ENCODE results near the gene ARID1B.
A peak's percentile ranks its signal among the peaks of the same experiment; 100 is the strongest.

Gene ARID1B

GRCh38 chr6:156774863-156775405, 2.2 kb upstream of the ARID1B start:
- no peak for DNase-seq

- DNase-seq = no peak
Observed at GRCh38 chr6:156775717-156776116, 1.5 kb upstream of the ARID1B start.

- no peak for DNase-seq
Observed at GRCh38 chr6:156776470-156776839, 723 bp upstream of the ARID1B start.

- peak; percentile 67 for DNase-seq
Observed at GRCh38 chr6:156777577-156778453, 637 bp downstream of the ARID1B start.

GRCh38 chr6:156778454-156779205, 1.5 kb downstream of the ARID1B start:
- peak; percentile 52 for DNase-seq

- DNase-seq = peak; percentile 45
Observed at GRCh38 chr6:156779206-156780094, 2.3 kb downstream of the ARID1B start.

- DNase-seq = peak; percentile 90
Observed at GRCh38 chr6:156780102-156780641, 3.0 kb downstream of the ARID1B start.

- DNase-seq = no peak
Observed at GRCh38 chr6:156780962-156781853, 4.0 kb downstream of the ARID1B start.

GRCh38 chr6:156781861-156782631, 4.9 kb downstream of the ARID1B start:
- no peak for DNase-seq

- no peak for DNase-seq
Observed at GRCh38 chr6:156782691-156783320, 5.6 kb downstream of the ARID1B start.

GRCh38 chr6:156783958-156784357, 6.8 kb downstream of the ARID1B start:
- no peak for DNase-seq

- no peak for DNase-seq
Observed at GRCh38 chr6:156786652-156787051, 9.5 kb downstream of the ARID1B start.

- DNase-seq = no peak
Observed at GRCh38 chr6:156787569-156788492, 10.7 kb downstream of the ARID1B start.

- DNase-seq = no peak
Observed at GRCh38 chr6:156789081-156789943, 12.1 kb downstream of the ARID1B start.

- no peak for DNase-seq
Observed at GRCh38 chr6:156790711-156791319, 13.6 kb downstream of the ARID1B start.

GRCh38 chr6:156791320-156791850, 14.2 kb downstream of the ARID1B start:
- DNase-seq = peak; percentile 92

- no peak for DNase-seq
Observed at GRCh38 chr6:156793200-156793599, 16.0 kb downstream of the ARID1B start.
